Ascending aorta (tissue), 2 donors: ENCODE measurements around the gene LDB3. TPM values are rescaled to one million over a fixed set of nuclear protein-coding genes. Genes with fewer than 3 reads are reported as not detected.
A peak's percentile ranks its signal among the peaks of the same experiment; 100 is the strongest.

ENCODE experiments used
- DNase-seq, 2 donors: peaks; one replicate each; pipeline ENCODE4 v3.0.0-alpha.2; 2019; ENCODE audit warnings: low spot score in 2 of 2
- H3K27ac ChIP-seq, 2 donors: fragments of 200-600 bp; sonication (generic); one replicate each; pipeline ENCODE4 v1.5.1; 2016 to 2017; ENCODE audit warnings: mild to moderate bottlenecking in 1 of 2
- H3K27me3 ChIP-seq: fragments of 200-600 bp; sonication (generic); one replicate; pipeline ENCODE4 v1.5.1; 2017
- H3K36me3 ChIP-seq, 2 donors: fragments of 200-600 bp; sonication (generic); one replicate each; pipeline ENCODE4 v1.5.1; 2016
- H3K4me1 ChIP-seq, 2 donors: fragments of 200-600 bp; sonication (generic); one replicate each; pipeline ENCODE4 v1.5.1; 2016 to 2017; ENCODE audit warnings: mild to moderate bottlenecking in 1 of 2
- H3K4me3 ChIP-seq, 2 donors: fragments of 200-600 bp; sonication (generic); one replicate each; pipeline ENCODE4 v1.5.1; 2016 to 2017; ENCODE audit warnings: mild to moderate bottlenecking in 1 of 2
- H3K9me3 ChIP-seq, 2 donors: fragments of 200-600 bp; sonication (generic); one replicate each; pipeline ENCODE4 v1.5.1; 2016
- intact Hi-C: fragments of 100-400 bp; cut with DNase I; formaldehyde crosslinking; loops from one replicate; pipeline ENCODE4 v1.15.1; 2023
- total RNA-seq: library from RNA; depleted of rRNA; stranded (reverse); fragments of >200 nt; gene quantifications from one replicate; pipeline ENCODE4 v1.1.0, GENCODE V29; 2016
- TF ChIP-seq, protein P1 (sequence below), 3 experiments: fragments of 200-600 bp in 2 of 3; fragments of 450-650 bp in 1 of 3; sonication (generic) in 2 of 3; IDR thresholded peaks; one replicate each; pipeline ENCODE4 v1.5.1; 2016 to 2019; ENCODE audit warnings: antibody characterized with exemption in 3 of 3, mild to moderate bottlenecking in 1 of 3, moderate library complexity in 1 of 3

Gene LDB3
- total RNA-seq, 1 donor from 2014 or later = 27.4 TPM

DNA sequence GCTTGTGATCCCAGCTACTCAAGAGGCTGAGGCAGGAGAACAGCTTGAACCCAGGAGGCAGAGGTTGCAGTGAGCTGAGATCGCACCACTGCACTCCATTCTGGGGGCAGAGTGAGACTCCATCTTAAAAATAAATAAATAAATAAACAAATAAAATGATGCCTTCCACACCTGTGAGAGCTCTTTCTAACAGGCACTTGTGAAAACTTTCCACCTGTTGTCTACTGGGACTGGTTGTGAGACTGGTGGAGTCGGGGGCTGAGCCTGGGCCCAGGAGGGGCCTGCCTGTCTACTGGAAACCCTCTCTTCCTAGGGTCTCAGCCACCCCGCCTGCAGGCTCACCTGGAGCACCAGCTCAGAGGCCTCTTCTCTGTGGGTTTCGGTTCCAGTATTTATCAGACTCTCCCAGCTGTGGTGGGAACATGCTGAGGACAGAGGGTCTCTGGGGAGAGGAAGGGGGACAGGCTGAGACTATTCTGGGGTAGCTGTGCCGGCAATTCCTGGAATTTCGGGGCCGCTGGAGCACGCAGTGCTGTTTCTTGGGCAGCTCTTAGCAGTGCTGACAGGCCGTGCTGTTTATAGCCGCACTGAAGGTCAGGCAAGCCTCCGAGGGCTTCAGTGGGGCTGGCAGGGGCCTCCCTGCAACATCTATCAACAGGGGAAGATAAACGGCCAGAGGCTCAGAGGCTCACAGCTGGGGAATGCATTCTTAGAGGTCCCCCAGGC, 3.8 kb downstream of the LDB3 start:
- Histone ChIP-seq H3K27ac (peak overlapping the region; percentile 92), H3K9me3 (no peaks in the 10 kb centered on the region), H3K4me3 (peak overlapping the region; percentile 46 to 74), H3K4me1 (peaks cover 29 to 69% of the 10 kb centered on the region in 2 donors), H3K27me3 (no peaks in the 10 kb centered on the region), H3K36me3 (no peaks in the 10 kb centered on the region)
- DNase-seq = no peak
- intact Hi-C loops = loop anchor here (5.0 kb wide), 1 partner anchor 270 kb away; no protein-coding TSS in a partner anchor
- TF ChIP-seq, protein P1, sequence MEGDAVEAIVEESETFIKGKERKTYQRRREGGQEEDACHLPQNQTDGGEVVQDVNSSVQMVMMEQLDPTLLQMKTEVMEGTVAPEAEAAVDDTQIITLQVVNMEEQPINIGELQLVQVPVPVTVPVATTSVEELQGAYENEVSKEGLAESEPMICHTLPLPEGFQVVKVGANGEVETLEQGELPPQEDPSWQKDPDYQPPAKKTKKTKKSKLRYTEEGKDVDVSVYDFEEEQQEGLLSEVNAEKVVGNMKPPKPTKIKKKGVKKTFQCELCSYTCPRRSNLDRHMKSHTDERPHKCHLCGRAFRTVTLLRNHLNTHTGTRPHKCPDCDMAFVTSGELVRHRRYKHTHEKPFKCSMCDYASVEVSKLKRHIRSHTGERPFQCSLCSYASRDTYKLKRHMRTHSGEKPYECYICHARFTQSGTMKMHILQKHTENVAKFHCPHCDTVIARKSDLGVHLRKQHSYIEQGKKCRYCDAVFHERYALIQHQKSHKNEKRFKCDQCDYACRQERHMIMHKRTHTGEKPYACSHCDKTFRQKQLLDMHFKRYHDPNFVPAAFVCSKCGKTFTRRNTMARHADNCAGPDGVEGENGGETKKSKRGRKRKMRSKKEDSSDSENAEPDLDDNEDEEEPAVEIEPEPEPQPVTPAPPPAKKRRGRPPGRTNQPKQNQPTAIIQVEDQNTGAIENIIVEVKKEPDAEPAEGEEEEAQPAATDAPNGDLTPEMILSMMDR (IDR thresholded peaks at IDR 0.05) = no peak

DNA sequence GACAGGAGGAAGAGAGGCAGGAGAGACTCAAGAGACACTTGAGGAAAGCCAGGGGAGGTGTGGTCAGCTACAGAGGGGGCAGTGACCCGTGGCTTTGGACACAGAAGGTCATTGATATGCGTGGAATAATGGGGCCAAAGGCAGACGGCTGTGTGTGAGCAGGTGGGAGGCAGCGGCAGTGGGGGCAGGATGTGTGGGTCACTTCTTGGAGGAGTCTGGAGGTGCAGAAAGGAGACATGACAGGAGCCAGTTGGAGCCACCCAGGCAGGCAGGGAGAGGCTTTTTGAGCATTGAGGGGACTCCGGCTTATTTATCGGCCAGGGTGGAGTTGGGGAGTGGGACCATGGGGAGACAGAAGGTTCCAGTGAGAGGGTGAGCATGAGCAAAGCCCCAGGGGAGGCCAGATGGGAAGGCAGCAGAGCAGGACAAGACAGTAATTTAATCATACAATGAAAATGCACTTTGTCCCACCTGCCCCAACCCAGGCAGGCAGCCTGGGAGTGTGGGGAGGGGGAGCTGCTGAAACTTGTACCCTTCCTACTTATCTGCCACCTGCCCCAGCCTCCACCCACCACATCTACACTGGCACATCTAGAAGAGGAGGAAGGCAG, 5.0 kb downstream of the LDB3 start:
- intact Hi-C loops = loop anchor here (5.0 kb wide), 1 partner anchor 271 kb away; no protein-coding TSS in a partner anchor
- Histone ChIP-seq H3K36me3 (no peaks in the 10 kb centered on the region), H3K4me3 (peak overlapping the region; percentile 46 to 74), H3K27ac (peak overlapping the region; percentile 92), H3K4me1 (peaks cover 23 to 60% of the 10 kb centered on the region in 2 donors), H3K9me3 (no peaks in the 10 kb centered on the region), H3K27me3 (no peaks in the 10 kb centered on the region)
- DNase-seq = no peak
- TF ChIP-seq, protein P1 (IDR thresholded peaks at IDR 0.05) = no peak

DNA sequence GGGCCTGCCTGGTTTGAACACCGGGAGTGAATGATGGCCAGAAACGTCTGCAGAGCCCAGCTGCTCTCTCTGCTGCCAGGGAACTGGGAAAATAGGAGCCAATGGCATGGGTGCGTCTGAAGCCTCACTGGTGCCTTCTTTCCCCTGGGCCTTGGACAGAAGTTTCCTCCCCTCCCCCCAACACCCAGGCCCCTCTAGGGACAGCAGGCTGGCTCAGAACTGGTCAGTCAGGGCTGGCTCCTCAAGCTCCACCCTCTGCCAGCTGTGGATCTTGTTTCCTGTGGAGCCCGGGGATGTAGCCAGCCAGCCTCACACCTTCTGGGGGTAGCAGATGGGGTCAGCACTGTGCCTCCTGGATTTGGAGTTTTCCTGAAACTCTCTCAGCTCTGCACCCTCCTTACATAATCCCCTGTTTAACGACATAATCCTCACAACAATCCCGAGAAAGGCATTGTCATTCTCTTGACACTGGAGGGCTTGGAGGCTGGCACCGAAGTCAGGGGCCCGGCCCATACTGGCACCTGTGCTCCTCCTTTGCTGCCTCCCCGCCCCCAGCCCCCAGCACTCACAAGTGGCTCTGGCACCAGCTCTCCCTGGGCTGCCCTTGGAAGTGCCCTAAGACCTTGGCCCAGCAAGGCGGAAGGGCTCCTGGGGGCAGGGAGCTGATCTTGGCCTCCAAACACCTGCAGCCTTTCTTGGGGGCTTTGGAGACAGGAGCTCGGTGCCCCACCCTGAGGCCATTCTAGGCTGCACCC, 5.7 kb downstream of the LDB3 start:
- TF ChIP-seq, protein P1 (IDR thresholded peaks at IDR 0.05) = no peak
- Histone ChIP-seq H3K27me3 (no peaks in the 10 kb centered on the region), H3K4me1 (peaks cover 23 to 57% of the 10 kb centered on the region in 2 donors), H3K36me3 (peaks cover 0 to under 1% of the 10 kb centered on the region in 2 donors), H3K4me3 (peak overlapping the region in 1 of 2 donors; percentile 74), H3K27ac (peak overlapping the region; percentile 92), H3K9me3 (no peaks in the 10 kb centered on the region)
- intact Hi-C loops = loop anchor here (5.0 kb wide), 1 partner anchor 272 kb away; no protein-coding TSS in a partner anchor
- peak in 1 of 2 donors; percentile 79 for DNase-seq

DNA sequence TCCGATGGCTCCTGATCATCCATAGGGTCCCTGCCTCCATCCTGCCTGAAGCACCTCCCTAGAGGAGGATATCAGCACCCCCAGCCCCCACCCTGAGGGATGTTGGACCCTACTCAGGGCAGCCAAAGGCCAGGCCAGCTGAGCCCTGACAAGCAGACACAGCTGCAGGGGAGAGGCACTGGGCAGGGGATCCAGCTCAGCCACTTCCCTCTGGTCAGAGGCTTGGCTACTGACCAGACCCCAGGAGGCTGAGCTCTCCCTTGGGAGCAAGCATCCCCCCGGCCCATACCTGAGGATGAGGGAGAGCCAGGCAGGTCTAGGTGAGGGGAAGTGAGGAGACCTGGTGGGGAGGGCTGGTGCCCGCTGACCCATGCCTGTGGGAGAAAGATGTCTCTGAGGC, 6.6 kb downstream of the LDB3 start:
- Histone ChIP-seq H3K27ac (peak overlapping the region; percentile 92), H3K4me1 (peaks cover 23 to 55% of the 10 kb centered on the region in 2 donors), H3K27me3 (no peaks in the 10 kb centered on the region), H3K9me3 (no peaks in the 10 kb centered on the region), H3K36me3 (peaks cover 0 to 4% of the 10 kb centered on the region in 2 donors), H3K4me3 (peak overlapping the region in 1 of 2 donors; percentile 74)
- no peak for DNase-seq
- TF ChIP-seq, protein P1 (IDR thresholded peaks at IDR 0.05) = no peak
- intact Hi-C loops = loop anchor here (5.0 kb wide), 1 partner anchor 273 kb away; no protein-coding TSS in a partner anchor

DNA sequence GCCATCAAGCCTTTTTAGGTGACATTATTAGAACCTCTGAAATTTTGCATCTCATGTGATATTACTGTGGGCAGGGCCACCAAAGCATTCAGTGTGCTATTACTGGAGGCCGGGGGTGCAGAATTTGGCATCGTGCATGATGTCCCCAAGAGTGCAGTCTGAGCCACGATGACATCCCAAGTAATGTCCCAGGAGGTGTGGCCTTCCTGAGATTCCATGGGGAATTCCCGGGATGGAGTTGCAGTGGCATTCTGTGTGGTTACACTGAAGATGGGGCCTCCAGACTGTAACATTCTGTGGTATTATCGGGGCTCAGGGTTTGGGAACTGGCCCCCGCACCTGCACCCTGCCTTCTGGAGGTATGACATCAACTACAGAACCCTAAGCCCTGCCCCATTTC, 9.1 kb downstream of the LDB3 start:
- H3K36me3 ChIP-seq = peaks cover 12 to 18% of the 10 kb centered on the region in 2 donors
- no peaks in the 10 kb centered on the region for H3K27me3 ChIP-seq
- H3K9me3 ChIP-seq = no peaks in the 10 kb centered on the region
- peaks cover 30 to 63% of the 10 kb centered on the region in 2 donors for H3K4me1 ChIP-seq
- TF ChIP-seq, protein P1 (IDR thresholded peaks at IDR 0.05) = no peak
- peak overlapping the region; percentile 51 to 92 for H3K27ac ChIP-seq
- no peak for DNase-seq
- H3K4me3 ChIP-seq = no peak overlapping the region
- intact Hi-C loops = no loop called here
